IMR-90 (cell line): ENCODE results near the gene CPTP. TPM values are rescaled to one million over a fixed set of nuclear protein-coding genes. Genes with fewer than 3 reads are reported as not detected.

ENCODE experiments used
- ATAC-seq: fragments of 200-7000 bp; cut with Tn5 transposase; 2 replicates; pipeline ENCODE4 v1.9.1; 2020; ENCODE audit warnings: low read depth, mild to moderate bottlenecking, moderate library complexity
- BruUV-seq: library from RNA; stranded (reverse); fragments of 400-500 nt; replicated peaks from 2 replicates; lab custom pipeline; 2021; lab: Mats Ljungman, UMichigan
- CTCF ChIA-PET: fragments of 300-600 bp; formaldehyde crosslinking; extraction: SDS; loops from one replicate; lab custom pipeline; 2021; ENCODE audit warnings: antibody characterized with exemption; lab: Yijun Ruan, JAX
- POLR2A ChIA-PET: fragments of 300-600 bp; sonication (Branson Sonifier 250); formaldehyde crosslinking; loops from one replicate; lab custom pipeline; 2022; ENCODE audit warnings: antibody characterized with exemption; ENCODE audit not compliant: unreplicated experiment; lab: Charles Lee
- DNase-seq: peaks from one replicate; pipeline ENCODE4 v3.0.0; 2013
- H2AFZ ChIP-seq: replicated peaks from 2 replicates; pipeline ENCODE3; 2013; ENCODE audit warnings: low read length, mild to moderate bottlenecking; ENCODE audit not compliant: poor library complexity
- H2AK5ac ChIP-seq: 2 replicates; pipeline ENCODE4 v1.6.1; 2013; ENCODE audit warnings: low read depth, low read length, inconsistent platforms
- H2AK9ac ChIP-seq: replicated peaks from 2 replicates; pipeline ENCODE3; 2013; ENCODE audit warnings: mild to moderate bottlenecking, low read depth, low read length, moderate library complexity; ENCODE audit not compliant: poor library complexity
- H2BK120ac ChIP-seq: 2 replicates; pipeline ENCODE4 v1.6.1; 2013; ENCODE audit warnings: low read depth, low read length, inconsistent platforms
- H2BK15ac ChIP-seq: 3 replicates; pipeline ENCODE4 v1.6.1; 2013; ENCODE audit warnings: low read depth, low read length, inconsistent platforms
- H2BK20ac ChIP-seq: 2 replicates; pipeline ENCODE4 v1.6.1; 2013; ENCODE audit warnings: low read depth, mild to moderate bottlenecking, inconsistent platforms, low read length, moderate library complexity
- H2BK5ac ChIP-seq: 2 replicates; pipeline ENCODE4 v1.6.1; 2013; ENCODE audit warnings: mild to moderate bottlenecking, low read depth, low read length, inconsistent platforms; ENCODE audit not compliant: poor library complexity, severe bottlenecking
- H3K14ac ChIP-seq: replicated peaks from 2 replicates; pipeline ENCODE4 v1.6.1; 2013; ENCODE audit warnings: low read depth, low read length, inconsistent platforms
- H3K18ac ChIP-seq: 2 replicates; pipeline ENCODE4 v1.6.1; 2013; ENCODE audit warnings: low read depth, low read length, control low read depth
- H3K23ac ChIP-seq: 2 replicates; pipeline ENCODE4 v1.6.1; 2013; ENCODE audit warnings: low read depth, low read length, inconsistent platforms
- H3K27ac ChIP-seq: 2 replicates; pipeline ENCODE4 v1.5.1; 2013; ENCODE audit warnings: mild to moderate bottlenecking, control low read depth, low read length; ENCODE audit not compliant: insufficient read depth
- H3K27me3 ChIP-seq: 2 replicates; pipeline ENCODE4 v1.6.1; 2013; ENCODE audit warnings: low read length; ENCODE audit not compliant: control insufficient read depth, insufficient read depth
- H3K36me3 ChIP-seq: 2 replicates; pipeline ENCODE4 v1.6.1; 2013; ENCODE audit warnings: low read length, mixed read lengths; ENCODE audit not compliant: control insufficient read depth, insufficient read depth
- H3K4ac ChIP-seq: 2 replicates; pipeline ENCODE4 v1.6.1; 2013; ENCODE audit warnings: low read depth, low read length, inconsistent platforms
- H3K4me1 ChIP-seq: 2 replicates; pipeline ENCODE4 v1.6.1; 2013; ENCODE audit warnings: low read length, mixed read lengths; ENCODE audit not compliant: control insufficient read depth, insufficient read depth
- H3K4me2 ChIP-seq: 2 replicates; pipeline ENCODE4 v1.6.1; 2013; ENCODE audit warnings: low read depth, mild to moderate bottlenecking, control low read depth, low read length, moderate library complexity
- H3K4me3 ChIP-seq: 2 replicates; pipeline ENCODE4 v1.5.1; 2013; ENCODE audit warnings: low read depth, mild to moderate bottlenecking, control low read depth, low read length, moderate library complexity; ENCODE audit not compliant: insufficient read depth
- H3K56ac ChIP-seq: 2 replicates; pipeline ENCODE4 v1.6.1; 2013; ENCODE audit warnings: low read length, inconsistent platforms; ENCODE audit not compliant: insufficient read depth; ENCODE audit errors: extremely low read depth
- H3K79me1 ChIP-seq, 2 experiments: 2 replicates each; pipeline ENCODE4 v1.6.1; 2013; ENCODE audit warnings: low read length in 2 of 2, inconsistent platforms in 1 of 2, low read depth in 1 of 2
- H3K9ac ChIP-seq: 2 replicates; pipeline ENCODE4 v1.6.1; 2013; ENCODE audit warnings: low read depth, low read length, control low read depth
- H3K9me1 ChIP-seq: 2 replicates; pipeline ENCODE4 v1.6.1; 2013; ENCODE audit warnings: low read length, inconsistent platforms; ENCODE audit not compliant: insufficient read depth
- H3K9me3 ChIP-seq: 2 replicates; pipeline ENCODE4 v1.6.1; 2013; ENCODE audit warnings: low read length; ENCODE audit not compliant: control insufficient read depth, insufficient read depth
- H4K20me1 ChIP-seq: 2 replicates; pipeline ENCODE4 v1.6.1; 2013; ENCODE audit warnings: low read length, inconsistent platforms; ENCODE audit not compliant: insufficient read depth
- H4K5ac ChIP-seq: 2 replicates; pipeline ENCODE4 v1.6.1; 2013; ENCODE audit warnings: mild to moderate bottlenecking, low read depth, low read length, control low read depth
- H4K8ac ChIP-seq, 2 experiments: 2 replicates each; pipeline ENCODE4 v1.6.1; 2013; ENCODE audit warnings: low read depth in 2 of 2, low read length in 2 of 2, control low read depth in 1 of 2, inconsistent platforms in 1 of 2
- H4K91ac ChIP-seq: 2 replicates; pipeline ENCODE4 v1.6.1; 2013; ENCODE audit warnings: low read depth, low read length, inconsistent platforms; ENCODE audit not compliant: insufficient read depth
- BHLHE40 ChIP-seq: fragments of 150-350 bp; IDR thresholded peaks from 2 replicates; pipeline ENCODE4 v1.6.1; 2016; ENCODE audit warnings: mild to moderate bottlenecking, low read depth, low read length
- CEBPB ChIP-seq: IDR thresholded peaks from 2 replicates; pipeline ENCODE4 v1.6.1; 2012; ENCODE audit warnings: low read depth, low read length, improper control_type of control experiment
- MXI1 ChIP-seq: IDR thresholded peaks from 2 replicates; pipeline ENCODE4 v1.6.1; 2012; ENCODE audit warnings: low read depth, mild to moderate bottlenecking, low read length, moderate library complexity, borderline replicate concordance
- NFE2L2 ChIP-seq: fragments of 150-350 bp; IDR thresholded peaks from 2 replicates; pipeline ENCODE4 v1.6.1; 2016; ENCODE audit warnings: low read depth, mild to moderate bottlenecking, low read length
- POLR2A ChIP-seq: IDR thresholded peaks from 2 replicates; pipeline ENCODE4 v1.6.1; 2012; ENCODE audit warnings: mild to moderate bottlenecking, low read depth, low read length
- RAD21 ChIP-seq: IDR thresholded peaks from 2 replicates; pipeline ENCODE4 v1.6.1; 2012; ENCODE audit warnings: low read length, improper control_type of control experiment
- RCOR1 ChIP-seq: IDR thresholded peaks from 2 replicates; pipeline ENCODE4 v1.6.1; 2012; ENCODE audit warnings: mild to moderate bottlenecking, low read length, improper control_type of control experiment; ENCODE audit not compliant: insufficient replicate concordance
- RFX5 ChIP-seq: IDR thresholded peaks from 2 replicates; pipeline ENCODE4 v1.8.0; 2012; ENCODE audit warnings: low read depth, mild to moderate bottlenecking, low read length, moderate library complexity
- SMC3 ChIP-seq: fragments of 150-350 bp; IDR thresholded peaks from 2 replicates; pipeline ENCODE4 v1.6.1; 2016; ENCODE audit warnings: low read depth, mild to moderate bottlenecking, antibody characterized with exemption, low read length, moderate library complexity
- WGBS, 2 experiments: methylation state at CpG; one replicate each; pipeline versions ENCODE4 v1.1.5 to v1.1.7; 2013; ENCODE audit warnings: missing lambda C conversion rate in 2 of 2; ENCODE audit not compliant: insufficient read length in 1 of 2; ENCODE audit errors: extremely low coverage in 2 of 2; 5-methylcytosine and 5-hydroxymethylcytosine counted together
- dilution Hi-C: fragments of 300-500 bp; cut with HindIII; formaldehyde crosslinking; loops from one replicate; pipeline ENCODE4 v1.14.3; 2018; ENCODE audit warnings: low sequenced_read_pairs; ENCODE audit not compliant: unreplicated experiment
- in situ Hi-C: fragments of 300-500 bp; cut with MboI; formaldehyde crosslinking; loops from 3 replicates; pipeline ENCODE4 v1.14.3; 2019; ENCODE audit warnings: low sequenced_read_pairs, inconsistent platforms, mixed read lengths
- intact Hi-C: fragments of 100-400 bp; cut with micrococcal nuclease; formaldehyde crosslinking; loops from 2 replicates; pipeline ENCODE4 v1.10.0; 2022
- polyA plus RNA-seq, 3 experiments: library from polyadenylated mRNA; depleted of rRNA; stranded (reverse); fragments of >200 nt; gene quantifications; 2 replicates each; pipeline ENCODE4 v1.2.3, GENCODE V29; 2012; ENCODE audit warnings: low replicate concordance in 1 of 3
- total RNA-seq: library from RNA; depleted of rRNA; stranded (reverse); fragments of >200 nt; gene quantifications from 2 replicates; pipeline ENCODE4 v1.2.3, GENCODE V29; 2012
- TF ChIP-seq, protein P1 (sequence below): conservative IDR thresholded peaks from 2 replicates; pipeline ENCODE4 v1.5.1; 2012; ENCODE audit warnings: mild to moderate bottlenecking, low read depth, low read length, improper control_type of control experiment
- TF ChIP-seq, protein P2 (sequence below): fragments of 150-350 bp; IDR thresholded peaks from 2 replicates; pipeline ENCODE4 v1.6.1; 2016; ENCODE audit warnings: low read depth, mild to moderate bottlenecking, low read length, moderate library complexity, borderline replicate concordance
- TF ChIP-seq, protein P3 (sequence below): fragments of 150-350 bp; IDR thresholded peaks from 2 replicates; pipeline ENCODE4 v1.6.1; 2017; ENCODE audit warnings: mild to moderate bottlenecking, antibody characterized with exemption, low read length, low read depth

Gene CPTP
- total and polyA plus RNA-seq, 2 of the 4 experiments (the other 2 are of a cell fraction) = 2.7 to 12.1 TPM

DNA sequence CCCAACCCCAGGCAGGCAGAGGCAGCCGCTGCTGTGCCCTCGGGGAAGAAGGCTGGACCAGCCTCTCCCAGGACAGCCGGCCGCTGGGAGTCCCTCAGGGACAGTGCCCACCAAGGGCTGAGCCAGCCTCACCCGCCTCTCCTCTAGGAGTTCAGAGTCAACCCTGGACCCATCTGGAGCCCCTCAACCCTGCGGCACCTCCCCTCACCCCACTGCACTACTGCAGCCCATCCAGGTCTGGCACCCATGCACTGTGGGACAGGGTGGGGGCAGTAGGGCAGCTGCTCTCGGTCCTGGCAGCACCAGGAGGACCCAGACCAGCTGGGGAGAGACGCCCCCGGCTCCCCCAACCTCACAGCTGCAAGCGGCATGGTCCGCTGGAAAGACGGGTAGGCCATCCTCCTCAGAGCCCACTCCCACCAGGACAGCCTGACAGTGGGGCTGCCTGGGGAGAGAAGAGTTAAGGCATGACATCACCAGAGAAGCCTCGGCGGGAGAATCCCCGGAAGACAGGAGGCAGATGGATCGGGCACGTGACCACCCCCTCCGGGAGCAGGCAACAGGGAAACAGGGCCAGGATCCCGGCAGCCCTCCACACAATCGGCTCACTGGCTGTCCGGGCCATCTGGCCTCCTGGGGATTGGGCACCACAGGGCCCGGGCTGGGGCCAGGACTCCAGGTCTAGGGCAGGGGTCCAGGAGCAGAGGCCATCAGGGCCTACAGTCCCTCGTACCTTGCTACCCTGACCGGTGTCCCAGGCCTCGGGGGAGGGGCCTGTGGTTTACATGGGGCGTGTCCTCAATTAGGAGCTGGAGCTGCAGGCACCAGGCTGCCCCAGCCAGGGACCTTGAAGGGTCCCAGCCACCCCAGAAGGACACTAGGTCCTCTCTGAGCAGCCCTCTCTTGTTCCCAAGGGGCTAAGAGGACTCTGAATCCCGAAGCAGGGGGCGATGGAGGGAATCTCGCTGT, 20.0 kb upstream of the CPTP start:
- Histone ChIP-seq H2BK15ac (peak overlapping the region; percentile 72; the same call in 2 of the 3 replicates), H4K20me1 (peaks cover 49% of the 10 kb centered on the region), H4K5ac (peak overlapping the region; percentile 58), H3K56ac (peak overlapping the region; percentile 50; the same call in 1 of the 2 replicates), H3K27ac (peak overlapping the region; percentile 89), H3K4ac (peak overlapping the region; percentile 90), H3K23ac (peak overlapping the region; percentile 84; the same call in 1 of the 2 replicates), H2BK120ac (peak overlapping the region; percentile 71), H3K14ac (peak overlapping the region; percentile 67), H2BK5ac (peak overlapping the region; percentile 69), H4K91ac (peak overlapping the region; percentile 86), H2AFZ (peak overlapping the region; percentile 87), H3K79me1 (peaks cover 3 to 60% of the 10 kb centered on the region in 2 experiments; a peak in 3 of 4 replicates), H3K36me3 (peaks cover 7% of the 10 kb centered on the region), H4K8ac (peak overlapping the region; percentile 36 to 91; a peak in 3 of 4 replicates), H3K9me3 (no peaks in the 10 kb centered on the region), H3K4me1 (peaks cover 30% of the 10 kb centered on the region), H3K4me3 (peak overlapping the region; percentile 20; the same call in 1 of the 2 replicates), H2BK20ac (peak overlapping the region; percentile 38), H2AK9ac (peak overlapping the region; percentile 97), H2AK5ac (peak overlapping the region; percentile 93), H3K4me2 (peak overlapping the region; percentile 100), H3K27me3 (no peaks in the 10 kb centered on the region), H3K18ac (peak overlapping the region; percentile 56; the same call in 1 of the 2 replicates), H3K9ac (peak overlapping the region; percentile 59), H3K9me1 (peaks cover 3% of the 10 kb centered on the region)
- 4% methylated on average over 12 of the region's 29 CpGs; no CpG with 5 or more reads in 1 of the 2 experiments for WGBS, 2 experiments
- BruUV-seq = no TSS peak
- ATAC-seq (peak; percentile 9), DNase-seq (peak; percentile 84)
- POLR2A ChIA-PET = interaction anchor here (0.6 kb wide), 1 partner anchor 28 kb away, joined by 4 read pairs; no protein-coding TSS in a partner anchor
- CTCF ChIA-PET = interaction anchor here (0.7 to 1.3 kb wide), 2 partner anchors 28 to 182 kb away, joined by 3 read pairs; no protein-coding TSS in a partner anchor
- in situ Hi-C loops = no loop called here
- dilution Hi-C loops = no loop called here
- intact Hi-C loops = loop anchor here (5.0 kb wide), 2 partner anchors 53 to 182 kb away; partner anchors contain the start of gene MXRA8
- TF ChIP-seq BHLHE40 (peak; percentile 96), POLR2A (peak; percentile 53; the same call in 1 of the 2 replicates), RAD21 (no peak), MXI1 (0 out of 2 replicates have a peak, but pooled peaks have one; percentile 49), RFX5 (no peak), NFE2L2 (no peak), SMC3 (no peak), CEBPB (no peak), RCOR1 (no peak)
- TF ChIP-seq, protein P1, sequence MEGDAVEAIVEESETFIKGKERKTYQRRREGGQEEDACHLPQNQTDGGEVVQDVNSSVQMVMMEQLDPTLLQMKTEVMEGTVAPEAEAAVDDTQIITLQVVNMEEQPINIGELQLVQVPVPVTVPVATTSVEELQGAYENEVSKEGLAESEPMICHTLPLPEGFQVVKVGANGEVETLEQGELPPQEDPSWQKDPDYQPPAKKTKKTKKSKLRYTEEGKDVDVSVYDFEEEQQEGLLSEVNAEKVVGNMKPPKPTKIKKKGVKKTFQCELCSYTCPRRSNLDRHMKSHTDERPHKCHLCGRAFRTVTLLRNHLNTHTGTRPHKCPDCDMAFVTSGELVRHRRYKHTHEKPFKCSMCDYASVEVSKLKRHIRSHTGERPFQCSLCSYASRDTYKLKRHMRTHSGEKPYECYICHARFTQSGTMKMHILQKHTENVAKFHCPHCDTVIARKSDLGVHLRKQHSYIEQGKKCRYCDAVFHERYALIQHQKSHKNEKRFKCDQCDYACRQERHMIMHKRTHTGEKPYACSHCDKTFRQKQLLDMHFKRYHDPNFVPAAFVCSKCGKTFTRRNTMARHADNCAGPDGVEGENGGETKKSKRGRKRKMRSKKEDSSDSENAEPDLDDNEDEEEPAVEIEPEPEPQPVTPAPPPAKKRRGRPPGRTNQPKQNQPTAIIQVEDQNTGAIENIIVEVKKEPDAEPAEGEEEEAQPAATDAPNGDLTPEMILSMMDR = no peak
- TF ChIP-seq, protein P2, sequence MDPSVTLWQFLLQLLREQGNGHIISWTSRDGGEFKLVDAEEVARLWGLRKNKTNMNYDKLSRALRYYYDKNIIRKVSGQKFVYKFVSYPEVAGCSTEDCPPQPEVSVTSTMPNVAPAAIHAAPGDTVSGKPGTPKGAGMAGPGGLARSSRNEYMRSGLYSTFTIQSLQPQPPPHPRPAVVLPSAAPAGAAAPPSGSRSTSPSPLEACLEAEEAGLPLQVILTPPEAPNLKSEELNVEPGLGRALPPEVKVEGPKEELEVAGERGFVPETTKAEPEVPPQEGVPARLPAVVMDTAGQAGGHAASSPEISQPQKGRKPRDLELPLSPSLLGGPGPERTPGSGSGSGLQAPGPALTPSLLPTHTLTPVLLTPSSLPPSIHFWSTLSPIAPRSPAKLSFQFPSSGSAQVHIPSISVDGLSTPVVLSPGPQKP = no peak
- TF ChIP-seq, protein P3, sequence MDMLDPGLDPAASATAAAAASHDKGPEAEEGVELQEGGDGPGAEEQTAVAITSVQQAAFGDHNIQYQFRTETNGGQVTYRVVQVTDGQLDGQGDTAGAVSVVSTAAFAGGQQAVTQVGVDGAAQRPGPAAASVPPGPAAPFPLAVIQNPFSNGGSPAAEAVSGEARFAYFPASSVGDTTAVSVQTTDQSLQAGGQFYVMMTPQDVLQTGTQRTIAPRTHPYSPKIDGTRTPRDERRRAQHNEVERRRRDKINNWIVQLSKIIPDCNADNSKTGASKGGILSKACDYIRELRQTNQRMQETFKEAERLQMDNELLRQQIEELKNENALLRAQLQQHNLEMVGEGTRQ = peak; percentile 98
